Measurements from ENCODE around the gene SP3.

DNA sequence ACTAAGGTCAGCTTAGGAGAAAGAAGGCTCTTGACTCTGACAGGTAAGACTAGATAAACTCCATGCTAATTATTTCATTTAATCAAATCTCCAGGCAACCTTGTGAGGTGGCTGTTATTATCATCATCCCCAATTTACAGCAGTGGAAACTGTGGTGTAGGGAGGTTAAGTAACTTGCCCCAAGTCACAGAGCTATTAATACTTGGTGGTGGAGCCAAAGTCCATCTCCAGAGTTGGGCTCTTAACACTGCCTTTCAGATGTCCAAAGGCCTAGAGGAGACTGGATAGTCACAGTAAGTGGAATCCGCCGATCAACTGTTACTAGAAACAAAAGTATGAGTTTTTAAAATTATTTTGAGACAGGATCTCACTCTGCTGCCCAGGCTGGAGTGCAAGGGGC is 46.6 kb upstream of the SP3 start:
- TF ChIP-seq, protein P1, sequence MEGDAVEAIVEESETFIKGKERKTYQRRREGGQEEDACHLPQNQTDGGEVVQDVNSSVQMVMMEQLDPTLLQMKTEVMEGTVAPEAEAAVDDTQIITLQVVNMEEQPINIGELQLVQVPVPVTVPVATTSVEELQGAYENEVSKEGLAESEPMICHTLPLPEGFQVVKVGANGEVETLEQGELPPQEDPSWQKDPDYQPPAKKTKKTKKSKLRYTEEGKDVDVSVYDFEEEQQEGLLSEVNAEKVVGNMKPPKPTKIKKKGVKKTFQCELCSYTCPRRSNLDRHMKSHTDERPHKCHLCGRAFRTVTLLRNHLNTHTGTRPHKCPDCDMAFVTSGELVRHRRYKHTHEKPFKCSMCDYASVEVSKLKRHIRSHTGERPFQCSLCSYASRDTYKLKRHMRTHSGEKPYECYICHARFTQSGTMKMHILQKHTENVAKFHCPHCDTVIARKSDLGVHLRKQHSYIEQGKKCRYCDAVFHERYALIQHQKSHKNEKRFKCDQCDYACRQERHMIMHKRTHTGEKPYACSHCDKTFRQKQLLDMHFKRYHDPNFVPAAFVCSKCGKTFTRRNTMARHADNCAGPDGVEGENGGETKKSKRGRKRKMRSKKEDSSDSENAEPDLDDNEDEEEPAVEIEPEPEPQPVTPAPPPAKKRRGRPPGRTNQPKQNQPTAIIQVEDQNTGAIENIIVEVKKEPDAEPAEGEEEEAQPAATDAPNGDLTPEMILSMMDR (IDR thresholded peaks at IDR 0.05), result no peak
- no peak for TF ChIP-seq POLR2A (IDR thresholded peaks at IDR 0.05; ENCODE audit: low read depth)
- no peak for TF ChIP-seq POLR2AphosphoS5 (IDR thresholded peaks at IDR 0.05)

Data from esophagus muscularis mucosa (tissue), 3 donors.